HL-60 (cell line): ENCODE results near the gene HIKESHI.

Experiments
- DNase-seq, 2 experiments: peaks; one replicate each; pipeline ENCODE4 v3.0.0-alpha.2; 2010 to 2020; ENCODE audit warnings: low read depth in 1 of 2, low spot score in 1 of 2
- H3K27ac ChIP-seq: fragments of 250-450 bp; sonication (Bioruptor Pico); replicated peaks from 2 replicates; pipeline ENCODE4 v1.5.1; 2020; ENCODE audit warnings: mild to moderate bottlenecking, moderate library complexity
- H3K27me3 ChIP-seq: fragments of 250-450 bp; sonication (Bioruptor Pico); 2 replicates; pipeline ENCODE4 v1.5.1; 2021; ENCODE audit warnings: mild to moderate bottlenecking, moderate library complexity; ENCODE audit not compliant: insufficient read depth, poor library complexity, severe bottlenecking
- H3K4me3 ChIP-seq: replicated peaks from 2 replicates; pipeline ENCODE4 v1.5.1; 2011; ENCODE audit warnings: mild to moderate bottlenecking, control low read depth, low read length; ENCODE audit not compliant: insufficient read depth
- GABPA ChIP-seq: IDR thresholded peaks from 2 replicates; pipeline ENCODE4 v1.6.1; 2012; ENCODE audit warnings: low read depth
- POLR2AphosphoS5 ChIP-seq: IDR thresholded peaks from 2 replicates; pipeline ENCODE4 v1.6.1; 2012; ENCODE audit warnings: low read depth
- SPI1 ChIP-seq: IDR thresholded peaks from 2 replicates; pipeline ENCODE4 v1.6.1; 2012; ENCODE audit warnings: low read depth, mild to moderate bottlenecking, borderline replicate concordance
- TF ChIP-seq, protein P1 (sequence below): IDR thresholded peaks from 2 replicates; pipeline ENCODE4 v1.6.1; 2012; ENCODE audit warnings: low read depth; ENCODE audit not compliant: insufficient replicate concordance
- TF ChIP-seq, protein P2 (sequence below): IDR thresholded peaks from one replicate; pipeline ENCODE4 v1.5.1; 2011; ENCODE audit warnings: low read length, control low read depth, inconsistent platforms; ENCODE audit not compliant: insufficient read depth

Gene HIKESHI

DNA sequence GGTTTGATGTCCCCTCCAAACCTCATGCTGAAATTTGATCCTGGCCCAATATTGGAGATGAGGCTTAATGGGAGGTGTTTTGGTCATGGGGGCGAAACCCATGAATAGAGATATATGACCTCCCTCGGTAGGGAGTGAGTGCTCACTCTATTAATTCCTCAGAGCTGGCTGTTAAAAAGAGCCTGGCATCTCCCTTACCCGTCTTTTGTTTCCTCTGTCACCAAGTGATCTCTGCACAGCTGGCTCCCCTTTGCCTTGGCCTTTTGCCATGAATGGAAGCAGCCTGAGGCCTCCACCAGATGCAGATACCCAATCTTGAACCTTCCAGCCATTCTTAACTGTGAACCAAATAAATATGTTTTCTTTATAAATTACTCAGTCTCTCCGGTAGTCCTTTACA, 68.1 kb downstream of the HIKESHI start:
- TF ChIP-seq, protein P1, sequence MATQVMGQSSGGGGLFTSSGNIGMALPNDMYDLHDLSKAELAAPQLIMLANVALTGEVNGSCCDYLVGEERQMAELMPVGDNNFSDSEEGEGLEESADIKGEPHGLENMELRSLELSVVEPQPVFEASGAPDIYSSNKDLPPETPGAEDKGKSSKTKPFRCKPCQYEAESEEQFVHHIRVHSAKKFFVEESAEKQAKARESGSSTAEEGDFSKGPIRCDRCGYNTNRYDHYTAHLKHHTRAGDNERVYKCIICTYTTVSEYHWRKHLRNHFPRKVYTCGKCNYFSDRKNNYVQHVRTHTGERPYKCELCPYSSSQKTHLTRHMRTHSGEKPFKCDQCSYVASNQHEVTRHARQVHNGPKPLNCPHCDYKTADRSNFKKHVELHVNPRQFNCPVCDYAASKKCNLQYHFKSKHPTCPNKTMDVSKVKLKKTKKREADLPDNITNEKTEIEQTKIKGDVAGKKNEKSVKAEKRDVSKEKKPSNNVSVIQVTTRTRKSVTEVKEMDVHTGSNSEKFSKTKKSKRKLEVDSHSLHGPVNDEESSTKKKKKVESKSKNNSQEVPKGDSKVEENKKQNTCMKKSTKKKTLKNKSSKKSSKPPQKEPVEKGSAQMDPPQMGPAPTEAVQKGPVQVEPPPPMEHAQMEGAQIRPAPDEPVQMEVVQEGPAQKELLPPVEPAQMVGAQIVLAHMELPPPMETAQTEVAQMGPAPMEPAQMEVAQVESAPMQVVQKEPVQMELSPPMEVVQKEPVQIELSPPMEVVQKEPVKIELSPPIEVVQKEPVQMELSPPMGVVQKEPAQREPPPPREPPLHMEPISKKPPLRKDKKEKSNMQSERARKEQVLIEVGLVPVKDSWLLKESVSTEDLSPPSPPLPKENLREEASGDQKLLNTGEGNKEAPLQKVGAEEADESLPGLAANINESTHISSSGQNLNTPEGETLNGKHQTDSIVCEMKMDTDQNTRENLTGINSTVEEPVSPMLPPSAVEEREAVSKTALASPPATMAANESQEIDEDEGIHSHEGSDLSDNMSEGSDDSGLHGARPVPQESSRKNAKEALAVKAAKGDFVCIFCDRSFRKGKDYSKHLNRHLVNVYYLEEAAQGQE: no peak
- TF ChIP-seq, protein P2, sequence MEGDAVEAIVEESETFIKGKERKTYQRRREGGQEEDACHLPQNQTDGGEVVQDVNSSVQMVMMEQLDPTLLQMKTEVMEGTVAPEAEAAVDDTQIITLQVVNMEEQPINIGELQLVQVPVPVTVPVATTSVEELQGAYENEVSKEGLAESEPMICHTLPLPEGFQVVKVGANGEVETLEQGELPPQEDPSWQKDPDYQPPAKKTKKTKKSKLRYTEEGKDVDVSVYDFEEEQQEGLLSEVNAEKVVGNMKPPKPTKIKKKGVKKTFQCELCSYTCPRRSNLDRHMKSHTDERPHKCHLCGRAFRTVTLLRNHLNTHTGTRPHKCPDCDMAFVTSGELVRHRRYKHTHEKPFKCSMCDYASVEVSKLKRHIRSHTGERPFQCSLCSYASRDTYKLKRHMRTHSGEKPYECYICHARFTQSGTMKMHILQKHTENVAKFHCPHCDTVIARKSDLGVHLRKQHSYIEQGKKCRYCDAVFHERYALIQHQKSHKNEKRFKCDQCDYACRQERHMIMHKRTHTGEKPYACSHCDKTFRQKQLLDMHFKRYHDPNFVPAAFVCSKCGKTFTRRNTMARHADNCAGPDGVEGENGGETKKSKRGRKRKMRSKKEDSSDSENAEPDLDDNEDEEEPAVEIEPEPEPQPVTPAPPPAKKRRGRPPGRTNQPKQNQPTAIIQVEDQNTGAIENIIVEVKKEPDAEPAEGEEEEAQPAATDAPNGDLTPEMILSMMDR: no peak
- H3K27me3 ChIP-seq: no peaks in the 10 kb centered on the region
- DNase-seq: no peak
- no peak overlapping the region for H3K4me3 ChIP-seq
- no peak overlapping the region for H3K27ac ChIP-seq

DNA sequence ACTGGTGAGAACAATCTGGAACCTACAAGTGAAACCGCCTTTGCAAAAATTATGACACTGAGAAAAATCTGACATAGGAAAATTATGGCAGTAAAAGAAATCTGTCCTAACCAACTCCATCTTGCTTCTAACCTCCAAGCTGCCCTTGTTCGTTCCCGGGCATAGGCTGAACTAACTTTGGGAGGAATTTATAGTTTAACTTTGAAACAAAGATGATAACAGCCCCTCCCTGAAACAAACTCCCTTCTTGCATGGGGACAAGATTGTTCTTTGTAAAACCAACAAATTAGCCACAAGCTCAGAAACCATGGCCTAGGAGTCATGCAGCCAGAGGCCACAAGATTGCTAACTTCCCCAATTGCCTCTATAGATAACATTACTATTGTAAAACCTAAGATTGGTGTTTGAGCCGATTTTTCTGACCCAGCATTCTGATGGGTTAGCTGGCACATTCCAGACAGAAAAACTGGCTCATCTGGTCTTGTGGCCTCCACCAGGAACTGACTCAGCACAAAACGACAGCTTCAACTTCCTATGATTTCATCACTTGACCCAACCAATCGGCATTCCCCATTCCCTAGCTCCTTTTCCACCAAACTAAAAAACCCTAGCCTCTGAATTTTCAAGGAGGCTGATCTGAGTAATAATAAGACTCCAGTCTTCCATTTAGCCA, 69.0 kb downstream of the HIKESHI start:
- peak; percentile 18 to 31 for DNase-seq
- Histone ChIP-seq H3K4me3 (no peak overlapping the region), H3K27me3 (no peaks in the 10 kb centered on the region), H3K27ac (no peak overlapping the region)
- TF ChIP-seq POLR2AphosphoS5 (no peak), SPI1 (no peak), GABPA (no peak)
- TF ChIP-seq, protein P1: no peak
- TF ChIP-seq, protein P2: no peak

DNA sequence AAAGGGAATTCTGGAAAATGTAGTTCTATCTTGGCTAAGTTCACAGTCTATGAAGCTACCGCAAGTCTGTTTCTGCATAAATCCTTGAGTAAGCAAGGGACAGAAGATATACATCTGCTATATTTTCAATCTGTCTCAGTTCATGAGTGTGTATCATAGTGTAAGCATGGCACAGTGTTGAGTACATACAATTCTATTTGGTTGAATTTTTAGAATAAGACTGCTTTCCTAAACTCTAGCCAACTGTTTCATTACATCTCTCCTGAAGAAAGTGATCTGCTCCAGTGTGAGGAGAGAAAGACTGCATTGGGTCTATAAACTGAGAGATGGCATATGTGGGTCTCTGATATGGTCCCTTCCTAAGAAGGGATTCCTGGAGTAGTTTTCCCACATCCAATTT, 70.0 kb downstream of the HIKESHI start:
- no peaks in the 10 kb centered on the region for H3K27me3 ChIP-seq
- TF ChIP-seq, protein P2: no peak
- TF ChIP-seq, protein P1: no peak
- TF ChIP-seq POLR2AphosphoS5 (no peak), SPI1 (no peak), GABPA (no peak)
- no peak overlapping the region for H3K27ac ChIP-seq
- no peak for DNase-seq
- no peak overlapping the region for H3K4me3 ChIP-seq
